ENCODE results near the gene SORL1. TPM values are rescaled to one million over a fixed set of nuclear protein-coding genes. Genes with fewer than 3 reads are reported as not detected.

The SORL1 gene
- total RNA-seq, 1 experiment from 2014 or later, result 68.3 TPM

GRCh38 chr11:121654843-121655536 lies 202.9 kb downstream of the SORL1 start:
- Histone ChIP-seq H3K27ac (ENCODE audit: insufficient read length, low read depth, low read length) (no peak overlapping the region), H3K9ac (ENCODE audit: extremely low read depth, insufficient read length, low read length) (peak overlapping the region; percentile 41)
- H3K4me1 Mint-ChIP-seq, result peaks cover 40 to 45% of the 10 kb centered on the region in 2 experiments

More at GRCh38 chr11:121654843-121655536, 202.9 kb downstream of the SORL1 start:
- Histone ChIP-seq H4K91ac (ENCODE audit: insufficient read length, low read depth, low read length) (no peak overlapping the region), H3K4me2 (ENCODE audit: insufficient read depth, insufficient read length, low read length) (peak overlapping the region; percentile 64), H2BK12ac (ENCODE audit: insufficient read length, low read depth, low read length) (no peak overlapping the region), H2BK15ac (ENCODE audit: low read depth, low read length) (no peak overlapping the region), H3K4ac (ENCODE audit: low read depth, low read length) (no peak overlapping the region), H3K18ac (ENCODE audit: insufficient read length, low read depth, low read length) (peak overlapping the region; percentile 64), H4K20me1 (ENCODE audit: control insufficient read depth, insufficient read depth, insufficient read length) (no peaks in the 10 kb centered on the region), H3K23me2 (ENCODE audit: insufficient read length, low read depth, low read length, poor library complexity, severe bottlenecking) (peaks cover 5% of the 10 kb centered on the region), H3K27me3 (ENCODE audit: insufficient read depth, low read length) (no peaks in the 10 kb centered on the region), H3K9me3 (ENCODE audit: control insufficient read depth, low read depth, low read length) (no peaks in the 10 kb centered on the region), H3K79me2 (ENCODE audit: insufficient read depth, low read length) (no peaks in the 10 kb centered on the region), H3T11ph (ENCODE audit: low read length) (no peak overlapping the region), H2BK120ac (ENCODE audit: low read depth, low read length, poor library complexity, severe bottlenecking) (no peak overlapping the region), H2AK5ac (ENCODE audit: insufficient read length, low read length) (no peak overlapping the region), H4K8ac (replicated peaks; ENCODE audit: insufficient read length, low read depth, low read length) (no peak overlapping the region), H2BK5ac (ENCODE audit: insufficient read length, low read length) (no peak overlapping the region), H3K23ac (ENCODE audit: insufficient read length, low read depth, low read length) (no peak overlapping the region), H3K4me1 (ENCODE audit: insufficient read depth, low read length) (peaks cover 10% of the 10 kb centered on the region; the same call in 1 of the 2 replicates), H4K5ac (ENCODE audit: insufficient read length, low read depth, low read length) (no peak overlapping the region), H3K56ac (ENCODE audit: insufficient read length, low read depth, low read length) (no peak overlapping the region), H3K14ac (ENCODE audit: insufficient read depth, low read length) (peak overlapping the region; percentile 75; the same call in 1 of the 2 replicates), H2AFZ (ENCODE audit: low read length) (peak overlapping the region; percentile 95), H3K79me1 (ENCODE audit: insufficient read depth, low read depth, low read length, poor library complexity, severe bottlenecking) (no peaks in the 10 kb centered on the region), H2BK20ac (ENCODE audit: low read depth, low read length, poor library complexity, severe bottlenecking) (no peak overlapping the region)
- Mint-ChIP-seq H3K9me3 (peaks cover 8 to 10% of the 10 kb centered on the region in 2 experiments), H3K27ac (peak overlapping the region in 2 of 3 experiments; percentile 89 to 92; a peak in 5 of 7 replicates), H3K36me3 (ENCODE audit: insufficient read depth in 1 of 3, low read depth in 3 of 3) (peaks cover 7 to 21% (median 9%) of the 10 kb centered on the region in 3 experiments; a peak in 6 of 7 replicates), H3K4me3 (peak overlapping the region; percentile 74 to 75), H3K27me3 (ENCODE audit: low read depth) (peaks cover 1% of the 10 kb centered on the region; the same call in 1 of the 2 replicates)
- DNase-seq, result no peak
- WGBS (ENCODE audit: extremely low coverage, insufficient read length, low lambda C conversion rate), result no CpG with 5 or more reads among the region's 16 CpGs
- TF ChIP-seq CTCF (conservative IDR thresholded peaks at IDR 0.05), result no peak

All from H9 (cell line).